OCI-M2 (cell line): ENCODE data around the gene ADAMTSL2.

ENCODE experiments used
- DNase-seq: peaks from one replicate; lab custom pipeline; 2025; ENCODE audit not compliant: unreplicated experiment; lab: John Stamatoyannopoulos, UW

Gene ADAMTSL2

GRCh38 chr9:133499892-133500270 lies 34.6 kb upstream of the ADAMTSL2 start:
- no peak for DNase-seq

- DNase-seq, result no peak
Observed at GRCh38 chr9:133502112-133502511, 32.4 kb upstream of the ADAMTSL2 start.

- DNase-seq, result no peak
Observed at GRCh38 chr9:133505186-133505830, 29.2 kb upstream of the ADAMTSL2 start.

GRCh38 chr9:133505901-133506652 lies 28.4 kb upstream of the ADAMTSL2 start:
- no peak for DNase-seq

GRCh38 chr9:133506653-133507038 lies 27.9 kb upstream of the ADAMTSL2 start:
- no peak for DNase-seq

- DNase-seq, result no peak
Observed at GRCh38 chr9:133507246-133507965, 27.1 kb upstream of the ADAMTSL2 start.

- DNase-seq, result no peak
Observed at GRCh38 chr9:133508046-133508445, 26.5 kb upstream of the ADAMTSL2 start.

- DNase-seq, result no peak
Observed at GRCh38 chr9:133509179-133510083, 25.1 kb upstream of the ADAMTSL2 start.

- DNase-seq, result no peak
Observed at GRCh38 chr9:133510926-133511505, 23.5 kb upstream of the ADAMTSL2 start.

- no peak for DNase-seq
Observed at GRCh38 chr9:133511607-133512006, 22.9 kb upstream of the ADAMTSL2 start.

- no peak for DNase-seq
Observed at GRCh38 chr9:133512253-133513213, 22.0 kb upstream of the ADAMTSL2 start.

- no peak for DNase-seq
Observed at GRCh38 chr9:133513214-133514100, 21.0 kb upstream of the ADAMTSL2 start.

GRCh38 chr9:133514460-133515239 lies 19.9 kb upstream of the ADAMTSL2 start:
- no peak for DNase-seq

- DNase-seq, result no peak
Observed at GRCh38 chr9:133515240-133515610, 19.3 kb upstream of the ADAMTSL2 start.

GRCh38 chr9:133515615-133516255 lies 18.8 kb upstream of the ADAMTSL2 start:
- no peak for DNase-seq

GRCh38 chr9:133516256-133516960 lies 18.1 kb upstream of the ADAMTSL2 start:
- no peak for DNase-seq

GRCh38 chr9:133516961-133517350 lies 17.5 kb upstream of the ADAMTSL2 start:
- DNase-seq, result no peak
